Cortex of kidney (tissue), 1 donor: ENCODE results near the gene DEAF1.

Experiments used
- DNase-seq: peaks from one replicate; lab custom pipeline; 2025; lab: John Stamatoyannopoulos, UW

Gene DEAF1

DNA sequence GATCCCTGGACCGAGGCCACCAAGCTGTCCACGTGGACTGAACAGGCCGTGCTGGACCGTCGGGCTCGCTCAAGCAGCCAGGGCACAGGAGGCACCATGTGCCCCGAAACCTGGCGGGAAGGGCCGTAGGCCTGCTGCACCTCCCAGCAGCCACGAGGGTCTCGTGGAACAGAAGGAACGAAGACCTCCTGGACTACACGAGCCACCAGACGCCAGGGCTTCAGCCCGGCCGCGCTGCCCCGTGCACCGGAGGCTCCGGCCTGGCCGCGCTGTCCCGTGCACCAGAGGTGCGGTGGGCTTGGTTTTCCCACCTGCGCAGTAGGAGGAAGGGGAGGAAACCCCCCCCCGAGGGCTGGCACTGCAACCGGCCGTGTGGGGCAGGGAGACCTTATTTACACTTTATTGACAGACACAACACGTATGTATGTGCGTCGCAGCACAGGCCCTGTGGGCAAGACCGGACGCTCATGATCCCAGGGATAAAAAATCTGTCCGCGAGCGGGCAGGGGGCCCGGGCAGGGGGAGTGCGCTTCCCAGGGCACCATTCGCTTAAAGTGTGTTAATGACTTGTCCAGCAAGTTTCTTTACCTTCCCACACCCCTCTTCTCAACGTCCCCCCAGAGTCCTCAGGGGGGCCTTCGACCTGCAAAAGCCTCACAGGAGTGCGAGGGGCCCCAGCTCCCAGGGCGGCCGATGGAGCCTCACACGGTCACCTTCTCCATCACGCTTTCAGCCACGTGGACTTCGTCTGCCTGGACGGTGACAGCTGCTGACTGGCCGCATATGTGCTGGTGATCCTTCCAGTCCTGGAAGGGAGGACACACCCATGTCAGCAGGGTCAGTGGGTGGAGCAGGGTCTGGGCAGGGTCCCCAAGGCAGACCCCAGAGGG, 50.9 kb downstream of the DEAF1 start:
- no peak for DNase-seq

DNA sequence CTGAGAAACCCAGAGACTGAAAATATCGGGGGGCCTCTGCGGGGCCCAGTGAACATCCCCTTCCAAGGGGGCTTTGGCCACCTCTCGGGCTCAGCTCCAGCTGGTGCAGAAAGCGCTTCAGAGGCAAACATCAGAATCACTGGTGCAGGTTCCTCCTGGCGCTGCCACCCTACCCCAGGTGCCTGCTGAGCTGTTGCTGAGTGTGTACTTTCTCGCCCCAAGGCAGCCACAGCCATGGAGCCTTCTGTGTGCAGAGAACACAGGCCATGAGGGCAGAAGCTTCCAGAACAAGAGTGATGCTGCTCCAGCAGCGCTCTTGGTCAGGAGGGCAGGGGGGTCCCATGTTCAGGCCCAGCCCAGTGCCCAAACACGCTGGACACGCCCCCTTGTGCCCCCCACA, 51.7 kb downstream of the DEAF1 start:
- no peak for DNase-seq

DNA sequence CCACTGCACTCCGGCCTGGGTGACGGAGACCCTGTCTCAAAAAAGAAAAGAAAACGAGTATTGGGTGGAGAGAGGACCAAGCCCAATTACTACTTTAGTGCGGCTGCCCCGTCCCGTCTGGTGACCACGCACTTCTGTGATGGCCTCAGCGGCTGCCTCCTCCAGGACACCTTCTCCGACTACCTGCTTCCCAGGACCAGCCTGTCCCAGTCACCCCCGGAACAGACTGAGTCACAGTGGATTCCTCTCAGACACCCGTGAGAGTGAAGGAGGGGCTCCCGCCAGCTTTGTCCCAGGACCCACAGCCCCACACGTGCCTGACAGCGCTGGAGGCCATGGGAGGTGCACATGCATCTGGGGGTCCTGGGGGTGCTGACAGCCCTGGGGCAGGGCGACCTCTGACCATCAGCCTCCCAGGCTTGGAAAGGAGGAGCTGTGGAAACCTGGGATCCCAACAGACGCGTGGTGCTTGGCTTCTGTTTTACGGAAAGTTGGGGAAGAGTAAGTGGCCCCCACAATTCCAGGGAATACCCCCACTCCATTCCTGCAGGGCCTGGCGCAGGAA, 53.1 kb downstream of the DEAF1 start:
- DNase-seq = no peak

DNA sequence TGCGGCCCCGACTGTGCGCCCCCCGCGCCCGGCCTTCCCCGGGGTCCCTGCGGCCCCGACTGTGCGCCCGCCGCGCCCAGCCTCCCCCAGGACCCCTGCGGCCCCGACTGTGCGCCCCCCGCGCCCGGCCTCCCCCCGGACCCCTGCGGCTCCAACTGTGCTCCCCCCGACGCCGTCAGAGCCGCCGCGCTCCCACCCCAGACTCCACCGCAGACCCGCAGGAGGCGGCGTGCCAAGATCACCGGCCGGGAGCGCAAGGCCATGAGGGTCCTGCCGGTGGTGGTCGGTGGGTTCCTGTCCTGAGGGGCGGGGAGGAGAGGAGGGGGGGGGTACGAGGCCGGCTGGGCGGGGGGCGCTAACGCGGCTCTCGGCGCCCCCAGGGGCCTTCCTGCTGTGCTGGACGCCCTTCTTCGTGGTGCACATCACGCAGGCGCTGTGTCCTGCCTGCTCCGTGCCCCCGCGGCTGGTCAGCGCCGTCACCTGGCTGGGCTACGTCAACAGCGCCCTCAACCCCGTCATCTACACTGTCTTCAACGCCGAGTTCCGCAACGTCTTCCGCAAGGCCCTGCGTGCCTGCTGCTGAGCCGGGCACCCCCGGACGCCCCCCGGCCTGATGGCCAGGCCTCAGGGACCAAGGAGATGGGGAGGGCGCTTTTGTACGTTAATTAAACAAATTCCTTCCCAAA, 54.9 kb downstream of the DEAF1 start:
- no peak for DNase-seq

DNA sequence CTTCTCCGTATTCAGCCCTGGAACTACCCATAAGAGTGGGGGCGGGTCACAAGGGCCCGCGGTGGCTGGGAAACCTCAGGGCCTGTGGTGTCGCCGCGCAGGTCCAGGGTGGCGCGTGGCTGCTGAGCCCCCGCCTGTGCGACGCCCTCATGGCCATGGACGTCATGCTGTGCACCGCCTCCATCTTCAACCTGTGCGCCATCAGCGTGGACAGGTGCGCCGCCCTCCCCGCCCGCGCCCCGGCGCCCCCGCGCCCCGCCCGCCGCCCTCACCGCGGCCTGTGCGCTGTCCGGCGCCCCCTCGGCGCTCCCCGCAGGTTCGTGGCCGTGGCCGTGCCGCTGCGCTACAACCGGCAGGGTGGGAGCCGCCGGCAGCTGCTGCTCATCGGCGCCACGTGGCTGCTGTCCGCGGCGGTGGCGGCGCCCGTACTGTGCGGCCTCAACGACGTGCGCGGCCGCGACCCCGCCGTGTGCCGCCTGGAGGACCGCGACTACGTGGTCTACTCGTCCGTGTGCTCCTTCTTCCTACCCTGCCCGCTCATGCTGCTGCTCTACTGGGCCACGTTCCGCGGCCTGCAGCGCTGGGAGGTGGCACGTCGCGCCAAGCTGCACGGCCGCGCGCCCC, 55.6 kb downstream of the DEAF1 start:
- no peak for DNase-seq

DNA sequence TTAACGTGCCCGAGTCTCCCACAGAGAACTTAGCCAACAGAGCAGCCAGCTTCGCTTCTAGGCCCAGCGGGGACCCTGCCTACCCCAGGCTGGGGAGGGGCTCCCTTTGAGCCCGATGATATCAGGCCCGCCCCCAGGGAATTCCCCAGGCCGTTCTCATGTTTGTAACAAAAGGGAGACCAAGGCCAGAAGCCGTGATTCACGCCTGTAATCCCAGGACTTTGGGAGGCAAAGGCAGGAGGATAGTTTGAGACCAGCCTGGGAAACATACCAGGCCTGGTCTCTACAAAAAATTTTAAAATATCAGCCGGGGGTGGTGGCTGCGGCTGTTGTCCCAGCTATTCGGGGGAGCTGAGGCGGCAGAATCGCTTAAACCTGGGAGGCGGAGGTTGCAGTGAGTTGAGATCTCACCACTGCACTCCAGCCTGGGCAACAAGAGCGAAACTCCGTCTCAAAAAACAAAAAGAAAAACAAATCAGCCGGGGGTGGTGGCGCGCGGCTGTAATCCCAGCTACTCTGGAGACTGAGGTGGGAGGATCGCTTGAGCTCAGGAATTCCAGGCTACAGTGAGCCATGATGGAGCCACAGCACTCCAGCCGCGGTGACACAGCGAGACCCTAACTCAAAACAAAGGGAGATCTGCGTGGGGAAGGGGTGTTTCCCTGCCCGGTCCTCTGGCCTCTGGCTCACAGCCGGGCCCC, 56.2 kb downstream of the DEAF1 start:
- DNase-seq = no peak

DNA sequence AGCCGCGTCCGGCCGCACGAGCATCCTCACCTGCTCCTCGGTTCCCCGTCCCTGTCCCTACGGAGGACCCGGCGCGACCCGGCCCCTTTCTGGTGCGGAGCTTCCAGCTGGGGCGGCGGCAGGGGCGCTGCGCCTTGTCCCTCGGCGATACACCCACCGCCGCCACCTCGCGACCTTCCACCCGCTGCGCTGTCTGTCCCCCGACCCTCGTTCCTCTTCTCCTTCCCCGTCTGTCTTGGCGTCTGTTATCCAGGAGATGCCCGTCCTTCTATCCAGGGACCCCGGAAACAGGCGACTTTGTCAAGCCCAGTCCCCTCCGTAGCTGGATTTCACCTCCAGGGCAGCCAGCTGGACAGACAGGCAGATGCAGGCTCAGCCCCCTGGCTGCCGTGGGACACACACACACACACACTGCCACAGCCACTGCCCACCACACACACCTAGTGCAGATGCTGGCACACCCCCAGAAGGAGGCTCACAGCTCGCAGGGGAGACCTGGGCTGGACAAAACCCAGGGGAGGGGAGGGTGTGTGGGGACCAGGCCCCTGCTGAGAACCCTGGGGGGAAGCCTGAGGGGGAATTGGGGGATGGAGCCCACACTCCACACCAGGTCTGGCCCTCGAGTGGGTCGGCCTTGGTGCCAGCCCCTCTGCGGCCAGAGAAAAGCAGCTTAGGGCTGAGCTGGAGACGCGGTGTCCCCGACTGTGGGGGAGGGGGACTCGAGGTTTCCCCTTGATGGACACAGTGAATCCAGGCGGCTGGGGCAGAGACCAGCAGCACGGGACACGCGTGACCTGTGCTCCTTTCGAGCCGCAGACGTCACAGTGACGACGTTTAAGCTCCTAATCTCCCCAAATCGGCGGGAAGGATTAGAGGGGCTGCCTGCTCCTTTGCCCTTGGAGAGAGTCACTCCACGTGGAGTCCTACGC, 57.2 kb downstream of the DEAF1 start:
- DNase-seq = no peak

DNA sequence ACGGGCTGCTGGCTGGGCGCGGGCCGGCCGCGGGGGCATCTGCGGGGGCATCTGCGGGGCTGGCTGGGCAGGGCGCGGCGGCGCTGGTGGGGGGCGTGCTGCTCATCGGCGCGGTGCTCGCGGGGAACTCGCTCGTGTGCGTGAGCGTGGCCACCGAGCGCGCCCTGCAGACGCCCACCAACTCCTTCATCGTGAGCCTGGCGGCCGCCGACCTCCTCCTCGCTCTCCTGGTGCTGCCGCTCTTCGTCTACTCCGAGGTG, 57.8 kb downstream of the DEAF1 start:
- DNase-seq = no peak

DNA sequence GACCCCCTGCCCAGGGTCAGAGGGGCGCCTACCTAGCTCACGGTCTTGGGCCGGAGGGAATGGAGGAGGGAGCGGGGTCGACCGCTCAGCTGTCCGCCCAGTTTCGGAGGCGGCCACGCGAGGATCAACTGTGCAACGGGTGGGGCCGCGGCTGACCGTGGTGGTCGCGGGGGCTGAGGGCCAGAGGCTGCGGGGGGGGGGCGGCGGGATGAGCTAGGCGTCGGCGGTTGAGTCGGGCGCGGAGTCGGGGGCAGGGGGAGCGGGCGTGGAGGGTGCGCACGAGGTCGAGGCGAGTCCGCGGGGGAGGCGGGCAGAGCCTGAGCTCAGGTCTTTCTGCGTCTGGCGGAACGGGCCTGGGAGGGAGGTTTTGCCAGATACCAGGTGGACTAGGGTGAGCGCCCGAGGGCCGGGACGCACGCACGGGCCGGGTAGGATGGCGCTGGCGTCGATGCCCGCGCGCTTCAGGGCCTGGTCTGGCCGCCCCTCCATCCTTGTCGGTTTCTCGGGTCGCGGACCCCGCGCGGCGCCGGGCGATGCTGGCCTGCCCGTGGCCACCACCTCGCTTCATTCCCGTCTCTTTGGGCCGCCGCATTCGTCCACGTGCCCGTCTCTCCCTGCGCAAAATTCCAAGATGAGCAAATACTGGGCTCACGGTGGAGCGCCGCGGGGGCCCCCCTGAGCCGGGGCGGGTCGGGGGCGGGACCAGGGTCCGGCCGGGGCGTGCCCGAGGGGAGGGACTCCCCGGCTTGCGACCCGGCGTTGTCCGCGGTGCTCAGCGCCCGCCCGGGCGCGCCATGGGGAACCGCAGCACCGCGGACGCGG, 58.3 kb downstream of the DEAF1 start, which contains the start of gene DRD4:
Gene DRD4, plus strand, starts transcription at position 759 of the 822 bp plus-strand sequence. Its CDS starts 36 bp downstream, at position 795.
- no peak for DNase-seq

DNA sequence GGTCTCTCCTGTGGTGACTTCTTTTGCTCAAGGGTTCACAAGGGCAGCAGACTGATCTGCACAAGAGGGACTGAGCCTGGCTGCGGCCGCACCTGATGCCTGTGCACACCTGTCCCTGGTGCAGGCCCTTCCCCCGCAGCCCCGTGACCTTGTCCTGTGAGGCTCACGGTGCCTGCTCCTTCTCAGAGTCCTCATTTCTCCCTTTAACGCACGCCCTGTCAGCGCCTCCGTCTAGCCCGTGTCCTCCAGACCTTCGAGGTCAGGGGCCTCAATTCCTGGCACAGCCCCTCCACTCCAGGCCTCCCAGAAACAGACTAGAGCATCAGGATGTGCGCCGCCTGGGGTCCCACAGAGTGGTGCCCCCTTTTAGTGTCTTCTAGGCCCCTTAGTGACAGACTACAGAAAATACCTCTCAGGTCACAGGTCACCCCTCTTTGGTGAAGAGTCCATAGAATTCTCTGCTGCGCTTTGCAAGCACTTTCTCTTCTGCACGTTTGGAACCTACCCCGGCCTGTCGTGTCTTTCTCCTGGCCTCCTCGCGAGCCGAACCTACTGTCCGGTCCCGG, 59.0 kb downstream of the DEAF1 start:
- no peak for DNase-seq

DNA sequence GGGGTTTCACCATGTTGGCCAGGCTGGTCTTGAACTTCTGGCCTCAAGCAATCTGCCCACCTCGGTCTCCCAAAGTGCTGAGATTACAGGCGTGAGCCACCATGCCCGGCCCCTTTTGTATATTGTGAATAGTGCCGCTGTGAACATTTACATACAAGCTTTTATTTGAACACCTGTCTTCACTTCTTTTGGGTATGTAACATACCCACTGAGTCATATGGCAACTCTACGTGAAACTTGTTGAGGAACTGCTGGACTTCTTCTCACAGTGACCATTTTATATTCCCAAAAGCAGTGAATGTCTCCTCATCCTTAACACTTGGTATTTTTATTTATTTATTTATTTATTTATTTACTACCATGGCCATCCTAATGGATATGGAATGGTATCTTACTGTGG, 64.2 kb downstream of the DEAF1 start:
- DNase-seq = no peak

DNA sequence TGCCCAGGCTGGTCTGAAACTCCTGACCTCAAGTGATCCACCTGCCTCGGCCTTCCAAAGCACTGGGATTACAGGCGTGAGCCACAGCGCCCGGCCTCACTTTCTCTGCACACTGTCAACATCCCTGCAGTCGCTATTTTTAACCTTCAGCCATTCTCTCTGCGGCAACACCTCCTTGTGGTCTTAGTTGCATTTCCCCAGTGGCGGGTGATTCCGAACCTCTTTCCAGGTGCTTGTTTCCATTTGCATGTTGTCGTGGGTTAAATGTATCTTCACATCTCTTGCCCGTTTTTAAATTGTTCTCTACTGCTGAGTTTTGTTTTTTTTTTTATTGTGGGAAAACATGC, 65.8 kb downstream of the DEAF1 start:
- no peak for DNase-seq

DNA sequence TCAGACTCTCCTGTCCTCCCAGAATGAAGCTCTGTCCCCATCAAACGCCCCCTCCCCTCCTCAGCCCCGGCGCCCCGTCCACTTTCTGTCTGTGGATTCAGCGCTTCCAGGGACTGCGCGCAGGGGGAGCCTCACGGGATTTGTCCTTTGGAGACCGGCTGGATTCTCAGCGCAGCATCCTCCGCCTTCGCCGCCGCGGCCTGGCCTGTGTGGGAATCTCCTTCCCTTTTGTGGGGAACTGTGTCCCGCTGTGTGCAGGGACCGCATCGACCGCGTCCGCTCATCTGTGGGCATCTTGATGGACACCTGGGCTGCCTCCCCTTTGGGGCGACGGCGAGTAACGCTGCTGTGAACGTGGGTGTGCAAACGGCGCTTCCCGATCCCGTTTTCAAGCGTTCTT, 67.0 kb downstream of the DEAF1 start:
- no peak for DNase-seq

DNA sequence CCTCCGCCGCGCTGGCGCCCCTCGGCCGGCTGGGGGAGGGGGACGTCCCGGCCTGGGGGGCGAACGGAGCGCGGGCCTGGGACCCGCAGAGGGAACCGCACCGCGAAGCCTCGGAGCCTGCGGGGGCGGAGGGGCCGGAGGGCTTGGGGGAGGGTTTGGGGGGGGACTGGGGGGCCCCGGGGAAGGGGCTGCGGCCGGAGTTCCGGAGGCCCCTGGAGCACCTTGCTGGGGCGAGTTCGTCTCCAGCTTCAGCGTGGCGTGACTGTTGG, 67.8 kb downstream of the DEAF1 start:
- no peak for DNase-seq

DNA sequence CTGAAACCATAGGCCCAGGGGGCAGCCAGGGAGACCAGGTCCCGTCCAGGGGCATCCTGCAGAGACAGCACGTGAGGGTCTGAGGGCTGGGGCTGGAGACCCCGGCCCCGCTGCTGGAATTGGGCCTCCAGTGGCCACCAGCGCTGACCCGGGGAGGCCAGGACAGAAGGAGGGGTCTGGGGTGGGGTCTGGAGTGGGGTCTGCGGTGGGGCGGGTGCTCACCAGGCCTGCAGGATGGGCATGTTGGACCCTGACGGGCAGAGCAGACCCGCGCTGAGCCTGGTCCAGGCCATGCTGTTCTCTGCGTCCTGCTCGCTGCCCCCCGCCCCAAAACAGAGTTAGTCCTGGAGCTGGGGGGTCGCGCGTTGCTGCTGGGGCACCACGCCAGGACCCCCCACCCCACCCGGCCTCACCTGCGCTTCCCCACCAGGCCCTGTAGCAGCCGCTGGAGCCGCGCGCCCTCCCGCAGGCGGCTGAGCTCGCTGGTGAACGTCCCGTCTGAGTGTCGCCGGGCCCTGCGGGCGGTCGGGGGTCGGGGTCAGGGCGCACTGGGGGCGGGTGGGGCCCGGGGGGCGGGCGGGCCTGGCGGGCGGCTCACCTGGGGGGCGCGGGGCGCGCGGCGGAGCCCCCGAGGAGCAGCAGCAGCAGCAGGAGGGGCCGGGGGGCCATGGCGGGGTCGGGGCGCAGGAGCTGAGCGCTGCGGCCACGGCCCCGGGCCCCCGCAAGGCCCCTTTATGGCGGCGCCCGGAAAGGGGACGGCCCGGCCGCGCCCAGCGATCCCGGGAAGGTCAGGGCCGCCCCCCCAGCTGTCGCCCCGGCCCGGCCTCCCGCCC, 68.3 kb downstream of the DEAF1 start, which contains the start of gene SCT:
Gene SCT, minus strand, starts transcription at position 707 of the 833 bp plus-strand sequence. Its CDS starts 38 bp downstream, at position 669.
- no peak for DNase-seq

DNA sequence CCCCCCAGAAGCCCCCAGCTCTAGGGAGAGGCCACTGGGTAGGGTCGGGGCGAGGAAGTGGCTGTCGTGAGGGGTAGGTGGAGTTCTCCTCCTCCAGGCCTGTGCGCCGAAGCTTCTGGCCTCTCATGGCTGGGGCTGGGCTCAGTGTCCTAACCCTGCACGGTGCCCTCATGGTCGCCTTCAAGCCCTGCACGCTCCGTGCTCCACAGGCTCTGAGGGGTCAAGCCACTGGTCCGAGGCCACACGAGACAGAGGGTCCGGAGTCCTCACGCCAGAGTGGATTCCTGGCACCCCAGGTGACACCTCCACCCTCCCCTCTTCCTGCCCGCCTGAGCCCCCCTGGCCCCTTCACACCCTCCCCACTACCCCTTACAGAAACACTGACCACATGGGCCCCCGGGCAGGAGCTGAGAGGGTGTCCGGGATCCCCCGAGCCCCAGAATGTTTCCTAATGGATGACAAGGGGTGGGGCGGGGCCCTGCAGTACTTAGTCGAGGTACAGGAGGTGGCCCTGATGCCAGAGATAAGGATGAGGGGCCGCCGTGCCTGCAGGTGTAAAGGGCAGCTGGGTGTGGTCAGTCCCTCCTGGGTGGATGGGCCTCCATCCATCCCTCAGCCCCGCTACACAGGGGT, 69.3 kb downstream of the DEAF1 start:
- no peak for DNase-seq

DNA sequence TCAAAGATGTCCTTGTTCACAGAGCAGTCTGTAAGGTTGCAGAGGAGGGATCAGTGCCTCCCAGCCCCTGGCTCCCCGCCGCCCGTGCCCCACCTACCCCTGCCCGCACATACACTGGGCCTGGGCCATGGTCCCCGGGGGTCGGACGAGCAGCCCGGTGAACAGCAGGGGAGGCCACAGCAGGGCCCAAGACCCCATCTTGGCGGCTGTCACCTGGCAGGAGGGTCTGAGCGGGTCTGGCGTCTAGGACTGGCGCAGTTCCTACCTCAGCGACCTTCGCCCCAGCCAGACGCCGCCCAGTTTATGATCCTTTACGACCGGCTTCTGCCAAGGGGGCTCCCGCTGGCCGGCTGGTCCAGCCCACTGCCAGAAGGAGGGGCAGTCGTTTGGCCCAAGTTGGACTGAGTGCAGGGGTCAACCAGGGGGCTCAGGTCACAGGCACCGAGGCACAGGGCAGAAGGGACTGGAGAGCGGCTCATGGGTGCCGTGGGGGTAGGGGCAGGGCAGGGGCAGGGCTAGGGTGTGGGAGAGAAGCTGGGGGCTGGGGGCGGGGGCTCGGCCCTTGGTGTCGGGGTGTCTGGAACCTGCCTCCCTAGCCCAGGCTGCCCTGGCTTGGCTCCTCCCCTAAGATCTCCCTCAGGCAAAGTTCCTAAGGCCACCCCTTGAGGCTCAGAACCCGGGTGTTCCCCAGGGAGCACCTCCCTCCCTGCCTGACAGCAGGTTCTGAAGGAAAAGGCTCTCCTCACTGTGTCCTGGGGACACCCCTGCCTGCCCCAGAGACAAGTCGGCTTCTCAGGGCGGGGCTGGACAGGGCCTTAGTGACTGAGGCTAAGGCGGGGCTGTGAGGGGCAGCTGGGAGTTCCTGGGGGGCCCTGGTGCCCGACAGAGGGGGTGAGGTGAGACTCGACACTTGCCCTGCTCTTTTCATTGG, 70.1 kb downstream of the DEAF1 start, which contains the start of gene CDHR5:
Gene CDHR5, minus strand, starts transcription at position 251 of the 931 bp plus-strand sequence. Its CDS starts 53 bp downstream, at position 198.
- DNase-seq = no peak
